HUES48 (cell line): Measurements from ENCODE around the gene IRAK1BP1.
"Not testable (repeated sequence)": the region's sequence is repeated elsewhere in the genome, so short reads cannot be mapped to it uniquely, and the experiment has no call there.

Experiments
- H3K27ac ChIP-seq: one replicate; pipeline ENCODE4 v1.7.0; 2013; ENCODE audit warnings: low read depth, low read length, inconsistent platforms
- H3K27me3 ChIP-seq: 2 replicates; pipeline ENCODE4 v1.6.1; 2013; ENCODE audit warnings: mild to moderate bottlenecking, low read length; ENCODE audit not compliant: control insufficient read depth, insufficient read depth
- H3K36me3 ChIP-seq: 2 replicates; pipeline ENCODE4 v1.6.1; 2013; ENCODE audit warnings: low read length; ENCODE audit not compliant: control insufficient read depth, insufficient read depth
- H3K4me1 ChIP-seq: 2 replicates; pipeline ENCODE4 v1.6.1; 2013; ENCODE audit warnings: mild to moderate bottlenecking, low read length; ENCODE audit not compliant: control insufficient read depth, insufficient read depth
- H3K4me3 ChIP-seq: 2 replicates; pipeline ENCODE4 v1.5.1; 2013; ENCODE audit warnings: mild to moderate bottlenecking, low read depth, low read length
- H3K9ac ChIP-seq: 2 replicates; pipeline ENCODE4 v1.6.1; 2013; ENCODE audit warnings: mild to moderate bottlenecking, low read depth, low read length, moderate library complexity
- H3K9me3 ChIP-seq: 2 replicates; pipeline ENCODE4 v1.6.1; 2013; ENCODE audit warnings: low read length; ENCODE audit not compliant: control insufficient read depth, insufficient read depth

Gene IRAK1BP1

DNA sequence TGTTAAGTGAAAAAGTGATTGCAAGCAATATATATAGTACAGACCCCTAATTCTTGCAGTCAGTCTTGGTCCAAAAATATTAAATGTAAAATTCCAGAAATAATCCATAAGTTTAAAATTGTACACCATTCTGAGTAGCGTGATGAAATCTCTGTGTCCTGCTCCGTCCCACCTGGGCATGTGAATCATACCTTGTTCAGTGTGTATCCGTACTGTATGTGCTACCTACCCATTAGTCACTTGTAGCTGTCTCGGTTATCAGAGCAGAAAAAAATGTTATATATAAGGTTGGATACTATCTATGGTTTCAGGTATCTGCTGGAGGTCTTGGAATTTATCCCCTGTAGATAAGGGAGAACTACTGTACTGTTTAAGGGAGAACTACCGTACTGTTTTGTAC lies 16.3 kb downstream of the IRAK1BP1 start:
- Histone ChIP-seq H3K9ac (no peak overlapping the region), H3K27ac (no peak overlapping the region), H3K4me1 (no peaks in the 10 kb centered on the region), H3K9me3 (no peaks in the 10 kb centered on the region; the same call in 1 of the 2 replicates), H3K27me3 (no peaks in the 10 kb centered on the region), H3K36me3 (no peaks in the 10 kb centered on the region), H3K4me3 (no peak overlapping the region)

DNA sequence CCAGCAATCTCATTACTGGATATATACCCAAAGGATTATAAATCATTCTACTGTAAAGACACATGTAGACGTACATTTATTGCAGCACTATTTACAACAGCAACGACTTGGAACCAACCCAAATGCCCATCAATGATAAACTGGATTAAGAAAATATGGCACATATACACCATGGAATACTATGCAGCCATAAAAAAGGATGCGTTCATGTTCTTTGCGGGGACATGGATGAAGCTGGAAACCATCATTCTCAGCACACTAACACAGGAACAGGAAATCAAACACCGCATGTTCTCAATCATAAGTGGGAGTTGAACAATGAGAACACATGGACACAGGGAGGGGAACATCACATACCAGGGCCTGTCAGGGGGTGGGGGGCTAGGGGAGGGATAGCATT lies 22.6 kb downstream of the IRAK1BP1 start:
- not testable (repeated sequence) for H3K4me1 ChIP-seq, H3K4me3 ChIP-seq, H3K27me3 ChIP-seq, H3K9me3 ChIP-seq, H3K27ac ChIP-seq, H3K36me3 ChIP-seq, H3K9ac ChIP-seq

DNA sequence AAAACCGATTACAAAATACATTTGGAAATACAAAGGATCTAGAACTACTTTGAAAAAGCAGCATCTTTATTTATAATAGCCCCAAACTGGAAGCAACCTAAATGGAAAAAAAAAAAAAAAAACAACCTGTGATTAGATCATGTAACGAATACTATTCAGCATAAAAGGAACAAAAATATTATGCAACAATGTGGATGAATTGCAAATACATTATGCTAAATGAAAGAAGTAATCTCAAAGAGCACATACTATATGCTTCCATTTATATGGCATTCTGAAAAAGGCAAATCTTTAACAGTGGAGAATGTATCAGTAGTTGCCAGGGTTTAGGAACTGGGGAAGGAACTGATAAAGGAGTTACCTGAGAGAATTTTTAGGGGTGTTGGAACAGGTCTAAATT lies 28.9 kb downstream of the IRAK1BP1 start:
- Histone ChIP-seq H3K9me3 (no peaks in the 10 kb centered on the region), H3K4me1 (no peaks in the 10 kb centered on the region), H3K27ac (no peak overlapping the region), H3K9ac (no peak overlapping the region), H3K36me3 (no peaks in the 10 kb centered on the region), H3K27me3 (no peaks in the 10 kb centered on the region), H3K4me3 (no peak overlapping the region)

DNA sequence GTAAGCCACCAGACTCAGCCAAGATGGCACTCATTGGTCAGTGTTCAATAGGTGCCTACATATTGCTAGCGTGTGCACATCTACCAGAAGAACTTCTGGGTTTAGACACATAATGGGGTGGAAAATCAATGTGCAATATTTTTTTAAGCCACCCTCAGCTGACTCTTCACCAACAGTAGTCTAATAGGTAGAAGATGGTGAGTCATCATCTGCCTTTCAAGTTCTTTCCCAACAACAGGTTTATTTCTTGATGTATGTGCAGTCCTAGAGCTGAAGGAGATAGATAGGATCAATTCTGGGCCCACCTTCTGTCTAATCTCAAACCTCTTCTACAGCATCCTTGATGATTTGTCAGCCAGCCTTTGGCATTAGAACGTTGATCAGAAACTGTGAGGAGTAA lies 41.3 kb downstream of the IRAK1BP1 start:
- peaks cover 6% of the 10 kb centered on the region; the same call in 1 of the 2 replicates for H3K4me1 ChIP-seq
- H3K9ac ChIP-seq, result no peak overlapping the region
- H3K4me3 ChIP-seq, result no peak overlapping the region
- no peaks in the 10 kb centered on the region for H3K36me3 ChIP-seq
- H3K27ac ChIP-seq, result no peak overlapping the region
- H3K9me3 ChIP-seq, result no peaks in the 10 kb centered on the region
- peaks cover 24% of the 10 kb centered on the region for H3K27me3 ChIP-seq

DNA sequence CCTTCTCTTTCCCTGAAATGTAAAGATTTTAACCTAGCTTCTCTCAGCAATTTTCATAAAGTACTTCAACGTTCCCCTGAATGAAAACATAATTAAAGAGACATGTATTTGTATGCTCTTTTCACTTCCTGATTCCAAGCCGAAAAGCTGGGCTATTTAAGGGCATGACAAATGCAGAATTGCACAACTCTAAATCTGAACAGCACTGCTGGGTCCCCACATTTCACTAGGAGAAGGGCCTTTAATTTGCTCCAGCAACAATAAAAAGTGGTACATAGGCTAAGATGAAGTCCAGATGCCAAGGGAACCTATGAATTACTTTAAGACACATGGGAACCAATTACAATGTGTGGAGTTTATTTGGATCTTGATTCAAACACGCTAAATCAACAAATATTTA lies 42.0 kb downstream of the IRAK1BP1 start:
- peaks cover 24% of the 10 kb centered on the region for H3K27me3 ChIP-seq
- H3K4me3 ChIP-seq, result no peak overlapping the region
- no peaks in the 10 kb centered on the region for H3K36me3 ChIP-seq
- H3K9ac ChIP-seq, result no peak overlapping the region
- H3K4me1 ChIP-seq, result peaks cover 6% of the 10 kb centered on the region; the same call in 1 of the 2 replicates
- no peak overlapping the region for H3K27ac ChIP-seq
- no peaks in the 10 kb centered on the region for H3K9me3 ChIP-seq

DNA sequence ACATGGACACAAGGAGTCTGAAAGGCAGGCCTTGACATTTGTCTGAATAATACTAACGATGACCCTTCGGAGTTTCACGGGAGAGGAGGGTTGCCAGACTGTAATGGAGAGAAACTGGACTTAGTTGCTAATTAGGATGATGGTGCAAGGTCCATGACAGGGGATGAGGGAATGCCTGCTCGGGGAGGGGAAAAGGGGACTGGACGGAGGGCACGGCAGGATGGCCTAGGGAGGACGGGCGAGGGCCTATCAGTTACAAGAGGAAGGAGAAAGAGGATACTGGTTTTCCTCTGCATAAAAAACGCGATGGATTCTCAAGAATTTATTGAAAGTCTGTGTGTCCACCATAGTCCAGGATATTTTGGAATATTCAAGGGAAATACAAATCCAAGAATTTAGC lies 42.7 kb downstream of the IRAK1BP1 start:
- Histone ChIP-seq H3K36me3 (no peaks in the 10 kb centered on the region), H3K9ac (no peak overlapping the region), H3K9me3 (no peaks in the 10 kb centered on the region), H3K4me3 (peak overlapping the region; percentile 62), H3K27me3 (peaks cover 24% of the 10 kb centered on the region), H3K27ac (no peak overlapping the region), H3K4me1 (peaks cover 6% of the 10 kb centered on the region; the same call in 1 of the 2 replicates)

DNA sequence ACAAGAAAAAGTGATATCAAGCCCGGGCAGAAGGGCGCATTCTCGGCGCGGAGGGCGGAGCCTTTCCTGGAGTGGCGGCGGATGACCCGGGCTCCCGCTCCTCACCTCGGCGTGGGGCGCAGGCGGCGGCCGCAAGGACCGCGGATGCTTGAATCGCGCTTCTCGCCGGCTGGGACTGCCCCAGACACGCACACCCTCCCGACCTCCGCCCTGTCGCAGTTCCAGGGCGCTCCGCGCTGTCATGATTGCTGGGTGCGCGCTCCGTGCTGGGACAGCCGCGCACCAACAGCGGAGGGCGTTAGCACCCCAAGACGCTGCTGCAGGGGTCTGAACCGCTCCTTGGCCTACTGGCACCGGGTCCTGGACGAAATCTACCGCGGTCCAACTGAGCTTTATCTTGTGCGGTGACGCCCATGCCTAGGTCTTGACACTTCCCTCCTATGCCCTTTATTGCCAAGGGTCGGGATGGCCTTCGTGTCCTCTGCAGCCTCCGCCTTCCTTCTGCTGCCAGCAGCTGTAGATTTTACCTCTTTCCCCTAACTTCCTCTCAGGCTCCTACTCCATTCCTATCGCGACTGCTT lies 43.3 kb downstream of the IRAK1BP1 start:
- peaks cover 6% of the 10 kb centered on the region; the same call in 1 of the 2 replicates for H3K4me1 ChIP-seq
- no peak overlapping the region for H3K9ac ChIP-seq
- no peaks in the 10 kb centered on the region for H3K36me3 ChIP-seq
- H3K27ac ChIP-seq, result no peak overlapping the region
- peak overlapping the region; percentile 62 for H3K4me3 ChIP-seq
- no peaks in the 10 kb centered on the region for H3K9me3 ChIP-seq
- H3K27me3 ChIP-seq, result peaks cover 24% of the 10 kb centered on the region

DNA sequence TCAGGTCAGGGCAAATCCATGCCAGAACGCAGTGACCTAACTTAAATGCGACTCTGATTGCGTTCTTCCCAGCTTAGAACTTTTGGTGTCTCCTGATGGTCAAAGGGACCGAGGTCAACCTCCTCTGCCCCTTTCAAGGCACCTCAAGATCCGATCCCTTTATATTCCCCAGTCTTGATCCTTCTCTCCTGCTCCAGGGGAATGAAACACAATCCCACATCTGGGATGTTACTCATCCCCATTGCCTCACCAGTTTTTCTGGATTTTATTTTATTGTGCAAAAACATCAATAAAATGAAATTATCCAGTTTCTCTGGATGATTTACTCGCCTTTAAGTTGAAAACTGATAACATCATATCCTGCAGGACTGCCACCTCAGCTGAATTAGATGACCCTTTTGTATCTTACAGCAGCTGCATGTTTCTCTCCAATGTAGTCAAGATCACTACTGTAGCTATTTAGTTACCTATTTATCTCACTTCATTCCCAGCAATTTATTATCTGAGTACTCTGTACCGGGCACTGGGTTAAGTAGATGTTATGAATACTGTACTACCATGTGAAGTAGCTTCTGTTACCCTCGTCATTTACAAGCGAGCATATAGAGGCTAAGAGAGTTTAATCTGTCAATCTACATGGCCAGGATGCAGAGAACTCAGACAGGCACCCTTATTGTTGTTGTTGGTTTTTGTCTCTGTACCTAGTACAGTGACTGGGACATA lies 44.0 kb downstream of the IRAK1BP1 start:
- Histone ChIP-seq H3K4me3 (peak overlapping the region; percentile 62), H3K36me3 (no peaks in the 10 kb centered on the region), H3K9ac (no peak overlapping the region), H3K27me3 (peaks cover 24% of the 10 kb centered on the region), H3K4me1 (peaks cover 6% of the 10 kb centered on the region; the same call in 1 of the 2 replicates), H3K9me3 (no peaks in the 10 kb centered on the region), H3K27ac (no peak overlapping the region)

DNA sequence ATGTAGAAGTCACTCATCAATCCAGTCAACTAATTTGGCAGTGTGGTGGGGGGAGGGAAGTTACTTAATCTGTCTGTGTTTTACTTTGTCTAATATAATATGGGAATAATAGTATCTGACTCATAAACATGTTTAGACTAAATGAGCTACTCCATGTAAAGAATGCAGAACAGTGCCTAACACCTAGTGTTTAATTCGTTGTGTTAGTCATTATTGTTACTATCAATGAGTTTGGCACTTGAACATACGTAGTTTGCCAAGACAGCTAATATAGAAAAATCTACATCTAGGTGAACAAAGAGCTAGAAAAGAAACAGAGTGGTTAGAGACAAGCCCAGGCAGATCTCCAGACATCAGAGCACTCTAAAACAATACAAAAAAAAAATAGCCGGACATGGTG lies 49.1 kb downstream of the IRAK1BP1 start:
- H3K9ac ChIP-seq, result no peak overlapping the region
- H3K4me1 ChIP-seq, result no peaks in the 10 kb centered on the region
- peaks cover 9% of the 10 kb centered on the region; the same call in 1 of the 2 replicates for H3K27me3 ChIP-seq
- H3K27ac ChIP-seq, result no peak overlapping the region
- H3K36me3 ChIP-seq, result no peaks in the 10 kb centered on the region
- no peak overlapping the region for H3K4me3 ChIP-seq
- peaks cover 7% of the 10 kb centered on the region; the same call in 1 of the 2 replicates for H3K9me3 ChIP-seq

DNA sequence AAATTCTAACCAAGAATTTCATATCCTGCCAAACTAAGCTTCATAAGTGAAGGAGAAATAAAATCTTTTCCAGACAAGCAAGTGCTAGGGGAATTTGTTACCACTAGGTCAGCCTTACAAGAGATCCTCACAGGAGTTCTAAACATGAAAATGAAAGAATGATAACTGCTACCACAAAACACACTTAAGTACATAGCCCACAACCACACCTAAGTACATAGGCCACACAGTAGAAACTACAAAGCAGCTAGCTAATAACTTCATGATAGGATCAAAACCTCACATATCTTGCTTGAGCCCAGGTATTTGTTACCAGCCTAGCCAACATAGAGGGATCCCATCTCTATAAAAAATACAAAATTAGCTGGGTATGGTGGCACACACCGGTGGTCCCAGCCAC lies 50.4 kb downstream of the IRAK1BP1 start:
- no peaks in the 10 kb centered on the region for H3K36me3 ChIP-seq
- H3K4me1 ChIP-seq, result no peaks in the 10 kb centered on the region
- no peak overlapping the region for H3K27ac ChIP-seq
- H3K9ac ChIP-seq, result no peak overlapping the region
- H3K27me3 ChIP-seq, result no peaks in the 10 kb centered on the region
- no peak overlapping the region for H3K4me3 ChIP-seq
- H3K9me3 ChIP-seq, result peaks cover 7% of the 10 kb centered on the region; the same call in 1 of the 2 replicates

DNA sequence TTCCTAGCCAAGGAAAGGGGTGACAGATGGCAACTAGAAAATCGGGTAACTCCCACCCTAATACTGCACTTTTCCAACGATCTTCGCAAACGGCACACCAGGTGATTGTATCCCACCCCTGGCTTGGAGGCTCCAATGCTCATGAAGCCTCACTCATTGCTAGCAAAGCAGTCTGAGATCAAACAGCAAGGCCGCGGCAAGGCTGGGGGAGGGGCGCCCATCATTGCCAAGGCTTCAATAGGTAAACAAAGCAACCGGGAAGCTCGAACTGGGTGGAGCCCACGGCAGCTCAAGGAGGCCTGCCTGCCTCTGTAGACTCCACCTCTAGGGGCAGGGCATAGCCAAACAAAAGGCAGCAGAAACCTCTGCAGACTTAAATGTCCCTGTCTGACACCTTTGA lies 53.8 kb downstream of the IRAK1BP1 start:
- H3K27me3 ChIP-seq, H3K4me1 ChIP-seq, H3K4me3 ChIP-seq, H3K27ac ChIP-seq, H3K36me3 ChIP-seq, H3K9me3 ChIP-seq, H3K9ac ChIP-seq: not testable (repeated sequence)
